VCaP (cell line): Measurements from ENCODE around the gene TENM4.
"Not testable (repeated sequence)": the region's sequence is repeated elsewhere in the genome, so short reads cannot be mapped to it uniquely, and the experiment has no call there.

Experiments
- H3K27ac ChIP-seq: fragments of 450-650 bp; 2 replicates; pipeline ENCODE4 v1.5.1; 2017
- CTCF ChIP-seq: fragments of 450-650 bp; conservative IDR thresholded peaks from 2 replicates; pipeline ENCODE4 v1.5.1; 2017; ENCODE audit warnings: mild to moderate bottlenecking, moderate library complexity

TENM4 gene

GRCh38 chr11:79199729-79200354, 241.0 kb downstream of the TENM4 start:
- no peak for TF ChIP-seq CTCF
- no peak overlapping the region for H3K27ac ChIP-seq

- H3K27ac ChIP-seq: no peak overlapping the region
- TF ChIP-seq CTCF: no peak
Observed at GRCh38 chr11:79198898-79199250, 242.0 kb downstream of the TENM4 start.

GRCh38 chr11:79198203-79198897, 242.5 kb downstream of the TENM4 start:
- TF ChIP-seq CTCF: no peak

GRCh38 chr11:79196950-79197349, 243.9 kb downstream of the TENM4 start:
- no peak for TF ChIP-seq CTCF
- no peak overlapping the region for H3K27ac ChIP-seq

More at GRCh38 chr11:79198203-79198897, 242.5 kb downstream of the TENM4 start:
- no peak overlapping the region for H3K27ac ChIP-seq

GRCh38 chr11:79195209-79195608, 245.6 kb downstream of the TENM4 start:
- no peak for TF ChIP-seq CTCF
- H3K27ac ChIP-seq: no peak overlapping the region

GRCh38 chr11:79193663-79194310, 247.0 kb downstream of the TENM4 start:
- H3K27ac ChIP-seq: no peak overlapping the region
- TF ChIP-seq CTCF: no peak

- TF ChIP-seq CTCF: no peak
- H3K27ac ChIP-seq: no peak overlapping the region
Observed at GRCh38 chr11:79192836-79193235, 248.0 kb downstream of the TENM4 start.

GRCh38 chr11:79191716-79192115, 249.1 kb downstream of the TENM4 start:
- H3K27ac ChIP-seq: not testable (repeated sequence)

GRCh38 chr11:79190553-79190952, 250.3 kb downstream of the TENM4 start:
- H3K27ac ChIP-seq: peak overlapping the region; percentile 59; the same call in 1 of the 2 replicates
